SK-N-SH treated with all-trans-retinoic acid at 6 μM for 48 hours (cell line): Measurements from ENCODE around the gene MGARP.

Experiments
- ARNTL ChIP-seq: fragments of 450-650 bp; formaldehyde crosslinking; IDR thresholded peaks from 2 replicates; pipeline ENCODE4 v1.5.0; 2020; ENCODE audit warnings: low read depth, mild to moderate bottlenecking, moderate library complexity, borderline replicate concordance
- BACH2 ChIP-seq: fragments of 250-450 bp; sonication (Bioruptor Pico); IDR thresholded peaks from 2 replicates; pipeline ENCODE4 v1.9.0; 2021; ENCODE audit warnings: mild to moderate bottlenecking, borderline replicate concordance
- TCF4 ChIP-seq: fragments of 250-450 bp; sonication (Bioruptor Pico); IDR thresholded peaks from 2 replicates; pipeline ENCODE4 v1.8.0; 2021; ENCODE audit warnings: mild to moderate bottlenecking, moderate library complexity, borderline replicate concordance

- TF ChIP-seq TCF4 (CRISPR knock-in tag) (no peak), BACH2 (CRISPR knock-in tag) (no peak), ARNTL (CRISPR knock-in tag) (no peak)
Observed at GRCh38 chr4:139273835-139274234, 6.2 kb downstream of the MGARP start.
